DLD1 (cell line): ENCODE results near the gene MRPS34.
"Not testable (repeated sequence)": the region's sequence is repeated elsewhere in the genome, so short reads cannot be mapped to it uniquely, and the experiment has no call there.

ENCODE experiments used
- in situ Hi-C: cut with HindIII; loops from 2 replicates; pipeline ENCODE4 v1.10.0; 2017; ENCODE audit warnings: low sequenced_read_pairs

Gene MRPS34

DNA sequence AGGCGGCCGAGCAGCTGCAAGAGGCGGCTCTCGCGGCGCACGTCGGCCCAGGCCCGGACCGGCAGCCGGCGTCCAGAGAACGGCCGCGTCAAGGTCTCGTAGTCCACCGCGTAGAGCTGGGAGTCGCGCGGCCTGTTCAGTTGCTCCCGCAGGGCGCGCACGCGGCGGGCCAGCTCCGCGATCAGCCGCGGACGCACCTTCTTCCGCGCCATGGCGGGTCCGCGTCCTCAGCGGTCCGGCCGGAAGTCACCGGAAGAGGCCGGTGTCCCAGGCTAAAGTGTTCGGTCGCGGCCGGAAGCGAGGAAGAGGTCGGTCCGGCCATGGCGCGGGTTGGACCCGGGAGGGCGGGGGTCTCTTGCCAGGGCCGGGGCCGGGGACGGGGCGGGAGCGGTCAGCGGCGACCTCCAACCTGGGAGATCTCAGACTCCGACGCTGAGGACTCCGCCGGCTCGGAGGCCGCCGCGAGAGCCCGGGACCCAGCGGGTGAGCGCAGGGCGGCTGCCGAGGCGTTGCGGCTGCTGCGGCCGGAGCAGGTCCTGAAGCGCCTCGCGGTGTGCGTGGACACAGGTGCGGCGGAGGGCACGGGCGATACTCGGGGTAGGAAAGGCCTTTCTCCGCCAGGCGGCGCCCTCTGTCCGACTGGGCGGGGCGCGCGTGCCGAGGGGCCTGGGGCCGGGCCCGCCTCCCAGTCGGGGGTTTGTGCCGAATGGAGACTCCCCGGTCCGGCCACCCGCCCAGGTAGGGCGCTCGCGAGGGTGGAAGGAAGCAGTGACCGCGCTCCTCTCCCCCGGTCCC is at the start of gene MRPS34:
MRPS34 (minus strand) TSS at position 227 of the 795 bp plus-strand sequence; CDS start at position 212, 15 bp downstream.
- in situ Hi-C loops = no loop called here

DNA sequence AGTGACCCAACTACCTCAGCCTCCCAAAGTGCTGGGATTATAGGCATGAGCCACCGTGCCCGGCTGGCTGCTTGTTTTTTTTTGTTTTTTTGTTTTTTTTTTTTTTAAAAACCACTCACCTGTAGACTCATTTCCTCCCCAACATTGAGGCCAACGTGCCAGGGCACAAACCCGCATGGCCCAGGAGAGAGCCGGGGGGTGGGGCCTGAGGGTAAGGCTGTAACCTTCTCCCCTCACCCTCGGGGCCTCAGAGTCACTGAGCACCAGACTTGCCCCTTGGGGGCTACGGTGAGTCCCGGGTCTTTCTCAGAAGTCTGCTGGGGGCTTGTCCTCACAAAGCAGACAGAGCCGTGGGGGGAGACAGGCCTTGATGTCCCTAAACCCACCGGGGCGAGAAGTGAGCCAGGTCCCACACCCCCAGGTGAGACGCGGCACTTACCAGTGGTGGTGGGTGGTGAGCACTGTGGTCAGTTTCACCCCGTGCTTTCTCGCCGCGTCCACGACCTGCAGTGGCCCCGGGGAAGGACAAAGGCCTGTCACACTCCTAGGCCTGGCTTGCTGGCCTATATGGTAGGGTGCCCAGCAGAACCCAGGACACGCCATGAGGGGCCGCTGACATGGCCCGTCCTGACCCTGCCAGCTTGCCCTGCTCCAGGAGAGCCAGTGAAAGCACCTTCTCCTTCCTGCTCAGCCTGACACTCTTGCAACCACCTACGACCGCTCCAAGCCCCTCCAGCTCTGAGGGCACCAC is 49.1 kb upstream of the MRPS34 start:
- in situ Hi-C loops = no loop called here

DNA sequence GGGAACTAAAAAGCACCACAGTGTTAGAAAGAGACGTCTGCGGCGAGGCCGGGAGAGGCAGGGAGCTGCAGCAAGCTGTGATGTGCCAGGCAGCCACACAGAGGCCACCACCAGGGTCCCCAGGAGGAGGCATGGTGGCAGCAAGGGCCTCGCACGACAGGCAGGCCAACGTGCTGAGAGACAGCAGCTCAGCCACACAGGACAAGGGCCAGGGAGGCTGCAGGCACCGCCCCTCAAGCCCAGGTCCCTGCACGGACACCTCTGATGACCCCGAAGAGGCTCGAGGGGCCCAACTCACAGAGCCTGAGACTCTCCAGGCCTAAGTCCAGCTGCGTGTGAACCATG is 48.0 kb upstream of the MRPS34 start:
- in situ Hi-C loops = no loop called here

DNA sequence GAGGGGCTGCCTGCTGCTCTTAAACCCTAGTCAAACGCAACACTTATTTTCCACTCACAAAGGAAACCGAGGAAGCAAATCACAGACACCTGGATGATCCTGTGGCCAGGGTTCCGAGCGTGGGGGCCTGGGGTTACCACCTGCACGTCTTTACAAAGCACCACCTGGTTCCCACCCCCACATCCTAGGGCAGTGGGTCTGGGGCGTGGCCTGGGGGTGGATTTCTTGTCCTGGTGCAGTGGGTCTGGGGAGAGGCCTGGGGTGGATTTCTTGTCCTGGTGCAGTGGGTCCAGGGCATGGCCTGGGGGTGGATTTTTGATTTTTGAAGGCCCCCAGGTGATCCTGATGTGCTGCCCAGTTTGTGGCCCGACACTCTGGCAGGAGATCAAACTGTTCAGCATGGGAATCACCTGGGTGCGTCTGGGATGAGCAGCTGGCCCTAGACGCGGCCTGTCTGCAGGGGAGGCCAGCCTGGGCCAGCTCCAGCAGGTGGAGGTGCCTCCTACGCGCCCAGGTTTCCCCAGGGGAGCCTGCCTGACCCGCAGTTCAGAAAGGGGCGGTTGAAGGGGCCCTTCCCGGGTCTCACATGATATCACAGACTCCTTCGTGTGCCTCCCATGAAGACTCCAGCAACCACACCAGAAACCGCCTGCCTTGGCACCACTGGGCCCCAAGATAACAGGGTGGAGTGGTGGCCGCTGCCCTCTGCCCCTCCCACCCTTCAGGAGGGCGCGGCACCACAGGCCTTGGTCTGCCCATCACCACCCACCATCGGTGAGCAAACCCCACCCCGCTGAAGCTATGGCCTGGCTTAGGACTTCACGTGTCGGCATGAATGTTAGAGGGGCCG is 47.4 kb upstream of the MRPS34 start:
- in situ Hi-C loops = no loop called here

DNA sequence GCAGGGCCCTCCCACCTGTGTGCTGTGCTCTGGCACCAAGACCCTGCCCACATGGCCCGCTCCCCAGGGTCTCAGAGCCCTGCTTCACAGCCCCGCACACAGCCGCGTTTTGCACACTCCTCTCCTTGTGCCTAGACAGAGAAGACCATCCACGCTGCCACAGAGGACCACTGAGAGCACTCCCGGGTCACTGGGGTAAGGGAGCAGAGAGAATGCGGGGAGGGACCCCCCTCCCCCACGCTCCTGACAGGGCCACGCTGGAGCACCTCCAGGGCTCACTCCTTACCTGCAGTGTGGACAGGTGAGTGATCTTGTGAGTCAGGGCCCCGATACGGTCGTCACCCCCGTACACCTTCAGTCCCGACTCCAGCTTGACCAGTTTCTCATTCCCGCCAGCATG is 46.7 kb upstream of the MRPS34 start:
- in situ Hi-C loops = no loop called here

DNA sequence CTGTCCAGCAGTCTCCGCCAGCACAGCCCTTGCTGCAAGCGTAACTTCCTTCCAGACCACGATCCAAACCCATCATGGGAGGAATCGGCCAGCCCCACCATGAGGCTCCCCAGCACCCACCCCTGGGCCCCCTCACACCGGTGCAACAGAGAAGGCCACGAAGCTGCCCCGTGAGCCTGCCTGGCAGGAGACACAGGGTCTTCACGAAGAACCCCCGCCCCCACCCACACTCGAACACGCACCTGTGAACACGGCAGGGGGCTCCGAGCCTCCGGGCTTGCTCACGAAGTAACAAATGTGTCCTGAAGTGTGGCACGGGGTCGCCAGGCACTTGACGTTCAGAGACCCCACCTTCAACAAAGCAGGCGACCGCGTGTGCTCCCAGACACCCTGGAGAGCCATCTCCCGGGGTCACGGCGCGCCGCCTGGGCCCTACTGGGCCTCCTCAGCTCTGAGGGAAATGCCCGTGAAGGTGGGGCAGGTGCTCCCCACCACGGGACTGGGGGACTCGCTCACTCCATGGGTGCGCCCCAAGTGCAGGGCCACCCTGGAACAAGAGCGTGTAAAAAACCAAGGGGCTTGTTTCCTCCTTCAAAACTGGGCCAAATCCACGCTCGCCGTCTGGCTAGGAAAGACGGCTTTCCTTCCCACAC is 46.1 kb upstream of the MRPS34 start:
- in situ Hi-C loops = no loop called here

DNA sequence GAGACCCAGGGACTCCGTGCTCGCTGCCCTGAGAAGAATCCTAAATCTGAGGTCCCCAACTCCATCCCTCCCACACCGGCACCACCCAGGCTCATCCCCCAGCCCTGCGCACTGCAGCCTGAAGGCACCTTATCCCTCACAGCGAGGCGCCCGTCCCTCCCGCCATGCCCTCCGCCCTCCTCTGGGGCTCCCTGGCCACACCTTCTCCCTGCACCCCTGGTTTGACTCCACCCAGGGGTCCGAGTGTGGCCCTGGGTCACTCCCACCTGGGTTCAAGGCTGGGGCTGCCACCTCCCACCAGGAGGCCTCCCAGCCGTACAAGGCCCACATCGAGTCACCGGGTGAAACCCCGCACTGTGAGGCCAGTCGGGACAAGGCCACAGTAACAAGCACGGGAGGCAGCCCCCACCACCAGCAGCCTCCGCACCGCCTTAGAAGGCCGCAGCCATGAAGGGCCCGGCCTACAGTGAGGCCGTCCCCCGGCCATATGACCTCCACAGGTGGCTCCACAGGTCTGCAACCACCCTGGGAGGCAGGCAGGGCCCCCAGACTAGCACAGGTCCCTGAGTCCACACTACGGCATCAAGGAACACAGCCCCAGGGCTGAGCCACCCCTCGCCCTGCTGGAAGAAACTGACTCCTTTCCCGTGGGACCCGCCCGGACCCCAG is 45.4 kb upstream of the MRPS34 start:
- in situ Hi-C loops = no loop called here

DNA sequence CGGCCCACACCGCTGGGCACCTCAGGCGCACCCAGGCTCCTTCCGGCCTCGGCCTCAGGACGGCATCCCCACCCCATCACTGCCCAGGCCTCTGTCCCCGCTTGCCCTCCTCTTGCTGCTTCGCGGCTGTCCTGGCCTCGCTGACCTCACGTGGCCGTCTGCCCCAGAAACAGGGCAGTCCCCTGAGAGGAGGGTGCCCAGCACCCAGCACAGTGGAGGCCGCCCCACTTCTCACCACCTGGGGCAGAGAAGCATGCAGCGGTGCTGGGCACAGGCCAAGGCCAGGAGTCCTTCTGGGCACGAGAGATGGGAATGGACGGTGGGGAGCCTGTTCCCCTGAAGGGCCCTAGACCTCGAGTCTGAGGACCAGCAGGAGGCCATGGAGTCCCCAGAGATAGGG is 44.8 kb upstream of the MRPS34 start:
- in situ Hi-C loops = no loop called here

DNA sequence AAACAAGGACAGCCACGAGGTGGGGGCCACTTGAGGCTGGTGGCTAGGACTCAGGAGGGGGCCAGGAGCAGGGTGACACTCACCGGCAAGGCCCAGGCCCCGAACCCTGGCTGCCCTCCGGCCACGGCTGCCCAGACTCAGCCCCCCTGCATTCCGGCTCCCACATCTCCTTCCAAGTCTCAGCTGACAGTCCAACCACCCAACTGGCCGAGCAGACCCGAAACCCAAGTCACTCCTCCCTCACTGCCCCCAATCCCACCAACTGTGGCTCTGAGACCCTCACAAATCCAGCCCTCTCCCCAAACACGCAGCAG is 44.3 kb upstream of the MRPS34 start:
- in situ Hi-C loops = no loop called here

DNA sequence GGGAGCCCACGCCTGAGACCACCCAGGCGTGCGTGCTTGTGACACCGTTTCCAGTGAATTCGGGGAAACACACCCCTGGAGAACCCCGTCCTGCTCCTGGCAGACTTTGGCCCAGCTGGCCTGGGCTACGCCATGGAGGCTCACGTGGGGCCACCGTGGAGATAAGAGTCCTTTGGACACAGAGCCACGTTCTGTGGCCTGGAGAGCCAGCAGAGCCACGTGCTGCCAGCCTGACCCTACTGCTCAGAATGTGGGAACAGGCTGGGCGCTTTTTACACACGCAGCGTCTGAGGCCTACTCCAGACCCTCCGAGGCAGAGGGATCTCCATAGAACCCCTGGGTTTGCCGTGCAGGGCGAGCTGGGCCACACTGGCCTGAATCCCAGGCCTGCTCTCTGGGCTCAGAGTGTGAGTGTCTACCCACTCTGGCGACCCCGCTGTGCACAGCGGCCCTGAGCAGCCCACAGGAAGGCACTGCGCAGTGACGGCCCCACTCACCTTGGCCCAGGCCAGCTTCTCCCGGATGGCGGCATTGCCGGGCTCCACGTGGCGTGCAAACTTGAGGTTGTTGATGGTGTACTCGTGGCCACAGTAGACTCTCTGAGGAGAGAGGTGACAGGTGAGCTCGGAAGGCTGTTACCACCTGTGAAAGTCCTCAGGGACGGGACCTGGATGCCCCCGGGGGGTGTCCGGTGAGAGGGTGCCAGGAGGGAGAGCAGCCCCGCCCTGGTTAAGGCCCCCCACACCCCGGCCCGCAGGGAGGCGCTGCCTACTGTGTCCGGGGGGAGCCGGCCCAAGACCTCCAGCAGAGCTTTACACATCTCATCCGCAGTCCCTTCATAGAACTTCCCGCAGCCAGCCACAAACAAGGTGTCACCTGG is 43.7 kb upstream of the MRPS34 start:
- in situ Hi-C loops = no loop called here

DNA sequence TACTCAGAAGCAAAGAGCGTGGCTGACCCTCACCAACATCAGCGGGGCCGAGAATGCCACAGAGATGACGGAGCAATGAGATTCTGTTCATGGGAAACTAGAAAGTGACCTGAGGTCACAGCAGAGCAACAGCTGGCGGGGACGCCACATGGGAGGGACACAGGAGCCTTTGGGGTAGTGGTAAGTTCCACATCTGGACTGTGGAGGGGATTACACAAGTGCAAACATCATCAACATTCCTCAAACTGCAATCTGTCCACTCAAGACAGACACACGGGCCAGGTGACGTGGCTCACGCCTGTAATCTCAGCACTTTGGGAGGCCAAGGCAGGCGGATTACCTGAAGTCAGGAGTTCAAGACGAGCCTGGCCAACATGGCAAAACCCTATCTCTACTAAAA is 42.5 kb upstream of the MRPS34 start:
- in situ Hi-C loops = no loop called here

DNA sequence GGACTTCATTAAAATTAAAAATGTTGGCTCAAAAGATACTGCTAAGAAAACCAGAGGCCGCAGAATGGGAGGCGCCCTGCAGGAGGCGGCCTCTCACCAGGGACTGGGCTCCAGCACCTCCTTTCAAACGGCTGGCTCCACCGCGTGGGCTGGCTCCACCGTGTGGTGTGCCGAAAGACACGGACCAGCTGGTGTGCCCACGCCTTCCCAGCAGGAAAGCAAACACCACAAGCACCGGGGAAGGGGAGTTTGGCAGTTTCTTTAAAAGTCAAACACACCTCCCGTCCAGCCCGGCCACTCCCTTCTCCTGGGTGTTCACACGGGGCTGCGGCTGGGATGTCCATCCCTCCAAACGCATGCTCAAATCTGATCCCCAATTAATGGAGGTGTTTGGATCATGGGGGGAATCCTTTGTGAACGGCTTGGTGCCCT is 39.8 kb upstream of the MRPS34 start:
- in situ Hi-C loops = no loop called here

DNA sequence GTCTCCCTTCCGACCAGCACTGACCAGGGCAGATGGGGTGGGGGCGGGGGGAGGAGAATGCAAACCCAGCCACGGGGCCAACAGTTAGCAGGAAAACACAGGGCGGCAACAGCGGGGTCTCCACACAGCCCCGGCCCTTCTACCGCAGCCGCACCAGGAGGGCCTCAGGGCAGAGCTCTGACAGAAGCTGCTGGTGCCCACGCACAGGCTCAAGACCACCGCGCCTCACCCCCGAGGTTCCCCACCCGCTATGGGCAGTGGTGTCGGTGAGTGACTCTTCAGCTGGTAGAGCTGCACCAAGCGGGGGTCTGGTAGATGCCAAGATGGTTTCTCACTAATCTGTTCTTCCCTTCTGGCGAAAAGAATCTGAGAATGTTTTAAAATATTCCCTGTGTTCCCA is 37.6 kb upstream of the MRPS34 start:
- in situ Hi-C loops = no loop called here

DNA sequence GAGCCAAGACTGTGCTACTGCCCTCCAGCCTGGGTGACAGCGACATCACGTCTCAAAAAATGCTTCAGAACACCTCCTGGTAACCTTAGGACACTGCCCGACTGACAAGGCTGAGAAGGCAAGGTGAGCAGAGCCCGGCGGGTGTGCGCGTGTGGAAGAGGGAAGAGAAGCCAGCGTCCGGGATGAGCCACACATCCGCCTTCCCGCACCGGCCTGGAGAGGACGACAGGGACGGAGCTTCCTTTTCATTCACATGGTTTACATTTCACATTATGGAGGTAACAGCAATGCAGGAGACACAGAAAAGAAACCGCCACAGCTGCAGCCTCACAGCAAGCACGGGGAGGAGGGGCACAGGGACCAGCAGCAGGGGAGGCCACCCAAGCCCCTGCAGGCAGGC is 37.2 kb upstream of the MRPS34 start:
- in situ Hi-C loops = no loop called here

DNA sequence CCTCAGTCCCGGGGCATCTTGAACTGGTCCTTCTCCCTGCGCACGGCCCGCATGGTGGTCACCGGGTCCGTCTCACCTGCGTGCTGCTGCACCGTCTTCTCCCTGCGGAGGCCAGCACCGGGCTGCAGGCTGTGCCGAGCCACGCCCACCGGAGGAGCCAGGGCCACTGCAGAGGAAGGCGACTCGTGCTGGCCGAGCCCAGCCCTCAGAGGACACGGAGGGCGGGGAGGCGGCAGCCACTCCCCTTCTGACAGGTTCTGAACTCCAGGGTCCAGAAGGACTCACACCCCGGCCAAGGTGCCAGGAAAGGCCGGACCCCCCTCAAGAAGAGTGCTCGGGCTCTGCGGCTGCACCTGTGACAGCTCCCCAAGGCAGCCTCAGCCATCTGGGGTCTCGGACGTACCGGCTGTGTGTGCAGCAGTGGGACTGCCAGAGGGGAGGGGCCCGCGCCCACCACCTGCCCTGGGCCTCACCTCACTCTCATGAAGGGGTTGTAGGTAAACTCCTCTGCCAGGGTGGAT is 36.4 kb upstream of the MRPS34 start:
- in situ Hi-C loops = no loop called here

DNA sequence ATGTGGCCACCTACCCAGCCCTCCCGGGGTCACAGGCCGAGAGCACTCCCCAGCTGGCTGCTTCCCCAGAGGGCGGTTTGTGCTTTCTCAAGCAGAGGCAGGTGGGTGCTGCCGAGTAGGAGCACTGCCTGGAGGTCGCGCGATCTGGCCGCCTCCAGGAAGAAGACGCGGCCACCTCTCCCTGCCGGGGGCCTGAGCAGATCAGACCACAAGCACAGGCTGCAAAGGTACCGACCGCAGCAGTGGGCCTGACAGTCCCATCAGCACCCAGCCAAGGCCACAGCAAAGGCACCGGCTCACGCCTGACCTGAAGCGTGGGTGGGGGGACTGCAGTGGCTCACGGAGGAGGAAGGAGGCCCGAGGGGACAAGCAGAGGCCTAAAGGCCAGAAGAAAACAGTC is 35.8 kb upstream of the MRPS34 start:
- in situ Hi-C loops = no loop called here

DNA sequence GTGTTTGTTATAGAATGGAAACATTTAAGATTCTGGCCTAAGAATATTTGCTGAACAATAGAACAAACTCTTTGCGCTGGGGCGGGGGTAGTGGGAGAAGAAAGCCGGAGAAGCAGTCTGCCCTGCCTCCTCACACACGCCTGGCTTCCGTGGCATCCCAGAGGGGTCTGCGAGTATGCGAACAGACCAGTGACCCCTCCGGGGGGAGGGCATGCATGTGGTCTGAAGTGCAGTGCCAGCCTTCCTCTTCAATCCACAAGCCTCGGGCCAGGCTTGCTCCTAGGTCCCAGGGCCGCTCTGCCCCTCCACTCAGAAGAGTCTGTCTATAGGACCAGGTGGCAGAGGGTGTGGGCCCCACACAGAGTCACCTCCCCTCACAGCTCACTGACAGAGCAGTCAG is 34.7 kb upstream of the MRPS34 start:
- in situ Hi-C loops = no loop called here

DNA sequence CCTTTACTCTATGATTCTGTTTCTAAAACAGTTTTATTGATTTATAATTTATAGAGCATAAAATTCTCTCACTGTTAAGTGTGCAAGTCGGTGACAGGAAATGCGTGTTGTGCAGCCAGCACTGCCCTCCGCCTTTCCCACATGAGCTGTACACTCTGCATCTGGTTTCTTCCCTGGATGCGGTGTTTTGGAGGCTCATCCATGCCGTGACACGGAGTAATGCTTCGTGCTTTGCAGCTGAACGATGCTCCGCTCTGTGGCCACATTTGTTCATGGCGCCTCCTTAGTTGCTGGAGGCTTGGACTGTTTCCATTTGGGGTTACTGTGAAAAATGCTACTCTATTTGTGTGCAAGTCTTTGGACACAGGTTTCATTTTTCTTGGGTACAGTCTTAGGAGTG is 27.8 kb upstream of the MRPS34 start:
- in situ Hi-C loops = no loop called here

DNA sequence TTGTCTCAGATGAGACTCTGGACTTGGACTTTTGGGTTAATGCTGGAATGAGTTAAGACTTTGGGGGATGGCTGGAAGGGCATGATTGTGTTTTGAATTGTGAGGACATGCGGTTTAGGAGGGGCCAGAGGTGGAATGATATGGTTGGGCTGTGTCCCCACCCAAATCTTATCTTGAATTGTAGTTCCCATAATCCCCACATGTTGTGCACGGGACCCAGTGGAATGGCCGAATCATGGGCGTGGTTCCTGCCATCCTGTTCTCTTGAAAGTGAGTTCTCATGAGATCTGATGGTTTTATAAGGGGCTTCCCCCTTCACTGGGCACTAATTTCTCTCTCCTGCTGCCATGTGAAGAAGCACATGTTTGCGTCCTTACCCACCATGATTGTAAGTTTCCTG is 26.3 kb upstream of the MRPS34 start:
- in situ Hi-C loops = not testable (repeated sequence)
